HepG2 (cell line): ENCODE results near the gene TENM3. TPM values are rescaled to one million over a fixed set of nuclear protein-coding genes. Genes with fewer than 3 reads are reported as not detected.

Experiments
- ATAC-seq: fragments of 200-7000 bp; cut with Tn5 transposase; 3 replicates; pipeline ENCODE4 v1.9.1; 2020; ENCODE audit warnings: mild to moderate bottlenecking, moderate library complexity
- BruUV-seq: library from RNA; stranded (reverse); fragments of 400-500 nt; replicated peaks from 2 replicates; lab custom pipeline; 2021; lab: Mats Ljungman, UMichigan
- CTCF ChIA-PET: fragments of 300-600 bp; formaldehyde crosslinking; extraction: SDS; loops from one replicate; lab custom pipeline; 2021; ENCODE audit warnings: low total read pairs, inconsistent platforms, low intra/inter-chr PET ratio; lab: Yijun Ruan, JAX
- POLR2A ChIA-PET: fragments of 350-600 bp; sonication (Branson Sonifier 250); formaldehyde crosslinking; loops from one replicate; lab custom pipeline; 2020; ENCODE audit warnings: antibody characterized with exemption, inconsistent platforms; lab: Yijun Ruan, JAX
- DNase-seq: peaks from one replicate; pipeline ENCODE4 v3.0.0-alpha.2; 2015; ENCODE audit warnings: low spot score
- FAIRE-seq: peaks from 3 replicates; lab custom pipeline; 2011; peaks lifted over from hg19 to GRCh38; lab: Jason Lieb, UNC
- H2AFZ ChIP-seq: one replicate; pipeline ENCODE4 v1.6.1; 2011; ENCODE audit warnings: low read length, inconsistent platforms
- H3K27ac ChIP-seq: fragments of 300-600 bp; 3 replicates; pipeline ENCODE4 v1.8.0; 2011; ENCODE audit warnings: mixed run types, mild to moderate bottlenecking, mixed read lengths, low read length, inconsistent platforms; ENCODE audit not compliant: insufficient read depth; ENCODE audit errors: extremely low read length
- H3K27me3 ChIP-seq, 2 experiments: fragments of 200-600 bp in 1 of 2; 2 replicates in 1 of 2; 3 replicates in 1 of 2; pipeline versions ENCODE4 v1.6.0 to v1.8.0; 2011; ENCODE audit warnings: low read length in 2 of 2, mild to moderate bottlenecking in 2 of 2, moderate library complexity in 2 of 2, inconsistent platforms in 1 of 2; ENCODE audit not compliant: insufficient read depth in 2 of 2, control insufficient read depth in 1 of 2
- H3K36me3 ChIP-seq, 2 experiments: fragments of 200-600 bp in 1 of 2; replicated peaks in 1 of 2; 2 replicates in 1 of 2; 3 replicates in 1 of 2; pipeline versions ENCODE4 v1.5.1 to v1.8.0; 2011; ENCODE audit warnings: low read length in 2 of 2, inconsistent platforms in 1 of 2; ENCODE audit not compliant: insufficient read depth in 2 of 2, control insufficient read depth in 1 of 2
- H3K4me1 ChIP-seq: 2 replicates; pipeline ENCODE4 v1.5.1; 2012; ENCODE audit warnings: low read length, inconsistent platforms; ENCODE audit not compliant: insufficient read depth
- H3K4me2 ChIP-seq: 2 replicates; pipeline ENCODE4 v1.6.0; 2011; ENCODE audit warnings: low read depth, low read length, inconsistent platforms
- H3K4me3 ChIP-seq, 3 experiments: fragments of 200-600 bp in 1 of 3; sonication (generic), shearing (Covaris generic) in 1 of 3; replicated peaks in 1 of 3; 2 replicates each; pipeline ENCODE4 v1.5.1; 2011 to 2016; ENCODE audit warnings: low read length in 3 of 3, inconsistent platforms in 2 of 3, low read depth in 2 of 3, mild to moderate bottlenecking in 2 of 3, control low read depth in 1 of 3, mixed read lengths in 1 of 3; ENCODE audit not compliant: insufficient read depth in 1 of 3
- H3K79me2 ChIP-seq: one replicate; pipeline ENCODE4 v1.6.1; 2011; ENCODE audit warnings: low read length, inconsistent platforms; ENCODE audit not compliant: insufficient read depth
- H3K9ac ChIP-seq: 2 replicates; pipeline ENCODE4 v1.6.0; 2011; ENCODE audit warnings: mild to moderate bottlenecking, low read depth, low read length, inconsistent platforms; ENCODE audit not compliant: insufficient read depth
- H3K9me3 ChIP-seq: 2 replicates; pipeline ENCODE4 v1.5.1; 2012; ENCODE audit warnings: mild to moderate bottlenecking, low read length
- H4K20me1 ChIP-seq: 2 replicates; pipeline ENCODE4 v1.6.0; 2011; ENCODE audit warnings: inconsistent platforms, mild to moderate bottlenecking, low read length, moderate library complexity; ENCODE audit not compliant: insufficient read depth
- CREB1 ChIP-seq, 2 experiments: fragments of 450-650 bp in 1 of 2; IDR thresholded peaks; 2 replicates each; pipeline ENCODE4 v1.6.1; 2016 to 2017; ENCODE audit warnings: control low read depth in 1 of 2, mild to moderate bottlenecking in 1 of 2, missing compliant biosample characterization in 1 of 2, missing genetic modification characterization in 1 of 2
- CREB3 ChIP-seq: sonication (generic); formaldehyde crosslinking; IDR thresholded peaks from 2 replicates; pipeline ENCODE4 v1.5.0; 2020; ENCODE audit warnings: missing genetic modification reagents
- ELK4 ChIP-seq: sonication (generic); formaldehyde crosslinking; IDR thresholded peaks from 2 replicates; pipeline ENCODE4 v1.9.0; 2021; ENCODE audit warnings: missing genetic modification reagents, borderline replicate concordance
- ERF ChIP-seq: IDR thresholded peaks from 2 replicates; pipeline ENCODE4 v1.6.1; 2018; ENCODE audit warnings: missing biosample characterization, missing genetic modification reagents
- FOXA1 ChIP-seq, 2 experiments: fragments of 450-650 bp in 1 of 2; sonication (generic) in 1 of 2; formaldehyde crosslinking in 1 of 2; IDR thresholded peaks; 2 replicates each; pipeline versions ENCODE4 v1.4.0 to v1.6.1; 2016 to 2020; ENCODE audit warnings: missing genetic modification reagents in 1 of 2
- IKZF4 ChIP-seq: sonication (generic); formaldehyde crosslinking; IDR thresholded peaks from 2 replicates; pipeline ENCODE4 v1.5.1; 2020; ENCODE audit warnings: borderline replicate concordance, mild to moderate bottlenecking, low read depth, missing genetic modification reagents; ENCODE audit errors: not compliant biosample characterization
- IRF1 ChIP-seq: sonication (generic); formaldehyde crosslinking; IDR thresholded peaks from 2 replicates; pipeline ENCODE4 v1.4.0; 2020; ENCODE audit warnings: low read depth, mild to moderate bottlenecking, missing genetic modification reagents
- IRF2 ChIP-seq: IDR thresholded peaks from 2 replicates; pipeline ENCODE4 v1.6.1; 2018; ENCODE audit warnings: missing genetic modification reagents, missing compliant biosample characterization
- JDP2 ChIP-seq: sonication (generic); formaldehyde crosslinking; IDR thresholded peaks from 2 replicates; pipeline ENCODE4 v1.8.1; 2022; ENCODE audit warnings: missing genetic modification reagents, borderline replicate concordance
- KDM4B ChIP-seq: sonication (generic); formaldehyde crosslinking; IDR thresholded peaks from 2 replicates; pipeline ENCODE4 v1.4.0; 2020; ENCODE audit warnings: missing genetic modification reagents
- MTF1 ChIP-seq: sonication (generic); formaldehyde crosslinking; IDR thresholded peaks from 2 replicates; pipeline ENCODE4 v1.5.0; 2020; ENCODE audit warnings: missing genetic modification reagents
- NRL ChIP-seq: sonication (generic); formaldehyde crosslinking; IDR thresholded peaks from 2 replicates; pipeline ENCODE4 v1.5.0; 2020; ENCODE audit warnings: missing genetic modification reagents, mild to moderate bottlenecking, moderate library complexity, borderline replicate concordance
- POLR2A ChIP-seq, 2 experiments: IDR thresholded peaks; 2 replicates each; pipeline ENCODE4 v1.6.1; 2011; ENCODE audit warnings: low read depth in 2 of 2, low read length in 2 of 2, mild to moderate bottlenecking in 1 of 2, moderate library complexity in 1 of 2; ENCODE audit not compliant: insufficient read depth in 1 of 2
- ZFP36L1 ChIP-seq: sonication (generic); formaldehyde crosslinking; IDR thresholded peaks from 2 replicates; pipeline ENCODE4 v1.8.0; 2022; ENCODE audit warnings: mild to moderate bottlenecking, missing genetic modification reagents, moderate library complexity
- ZNF207 ChIP-seq: fragments of 450-650 bp; IDR thresholded peaks from 2 replicates; pipeline ENCODE4 v1.6.1; 2016; ENCODE audit warnings: antibody characterized with exemption, borderline replicate concordance
- ZNF564 ChIP-seq: sonication (generic); formaldehyde crosslinking; IDR thresholded peaks from 2 replicates; pipeline ENCODE4 v1.8.1; 2023; ENCODE audit warnings: mild to moderate bottlenecking, missing genetic modification reagents
- ZSCAN25 ChIP-seq: sonication (generic); formaldehyde crosslinking; IDR thresholded peaks from 2 replicates; pipeline ENCODE4 v1.8.0; 2022; ENCODE audit warnings: mild to moderate bottlenecking, missing genetic modification reagents
- WGBS: methylation state at CpG from one replicate; pipeline ENCODE4 v1.1.6; 2017; ENCODE audit warnings: low lambda C conversion rate; 5-methylcytosine and 5-hydroxymethylcytosine counted together
- in situ Hi-C: cut with HindIII; loops from 2 replicates; pipeline ENCODE4 v1.10.0; 2017; ENCODE audit warnings: low pct_unique_long_range_greater_than_20kb; ENCODE audit not compliant: extremely low pct_ligation_motif_present
- intact Hi-C: fragments of 100-400 bp; cut with micrococcal nuclease; formaldehyde crosslinking; loops from one replicate; pipeline ENCODE4 v1.10.0; 2022; ENCODE audit not compliant: unreplicated experiment
- polyA plus RNA-seq, 8 experiments: library from polyadenylated mRNA; depleted of rRNA in 3 of 8; stranded (reverse) in 7 of 8; unstranded in 1 of 8; fragments of >200 nt; fragmentation: Illumina TruSeq in 4 of 8; extraction: Trizol in 4 of 8; gene quantifications; 2 replicates each; pipeline versions ENCODE4 v1.2.1 to v1.2.3, GENCODE V29; 2011 to 2016; ENCODE audit warnings: low read depth in 4 of 8, missing spikeins in 1 of 8, mixed read lengths in 1 of 8; ENCODE audit not compliant: insufficient read depth in 1 of 8
- total RNA-seq, 5 experiments: library from RNA; depleted of rRNA; stranded (reverse); fragments of >200 nt; fragmentation: Illumina TruSeq; extraction: Trizol; gene quantifications; 2 replicates each; pipeline ENCODE4 v1.2.3, GENCODE V29; 2016; ENCODE audit warnings: low read depth in 1 of 5

TENM3 gene
- total and polyA plus RNA-seq, 2 of the 13 experiments (the other 11 are each of a cell fraction or from before 2014, with no cell fraction given) = 0.04 TPM; not detected in 1

GRCh38 chr4:182261651-182262223 is 18.5 kb downstream of the TENM3 start:
- H3K9me3 ChIP-seq = no peaks in the 10 kb centered on the region
- DNase-seq = no peak
- H3K4me2 ChIP-seq = no peak overlapping the region
- H4K20me1 ChIP-seq = no peaks in the 10 kb centered on the region
- H3K79me2 ChIP-seq = no peaks in the 10 kb centered on the region
- H3K27ac ChIP-seq = no peak overlapping the region
- BruUV-seq = no TSS peak
- 21% methylated on average over 6 of the region's 8 CpGs for WGBS
- no peaks in the 10 kb centered on the region for H3K36me3 ChIP-seq
- H3K9ac ChIP-seq = no peak overlapping the region
- in situ Hi-C loops = no loop called here
- intact Hi-C loops = no loop called here
- H3K4me3 ChIP-seq = no peak overlapping the region
- no peaks in the 10 kb centered on the region; a peak in 1 of 5 replicates for H3K27me3 ChIP-seq
- ChIA-PET POLR2A (no interaction called here), CTCF (no interaction called here)
- no peak overlapping the region for H2AFZ ChIP-seq
- TF ChIP-seq NRL (CRISPR knock-in tag) (no peak), ELK4 (CRISPR knock-in tag) (no peak), CREB1 (IDR thresholded peaks at IDR 0.05) (peak; percentile 47; the same call in 1 of the 2 replicates), CREB1 (CRISPR knock-in tag; IDR thresholded peaks at IDR 0.05) (no peak), FOXA1 (IDR thresholded peaks at IDR 0.05) (no peak), FOXA1 (CRISPR knock-in tag; IDR thresholded peaks at IDR 0.05) (no peak), ERF (no peak)
- TF ChIP-seq, all 625 proteins: peak for 1
- FAIRE-seq (no peak), ATAC-seq (no peak)
- H3K4me1 ChIP-seq = no peaks in the 10 kb centered on the region

- FAIRE-seq = no peak
- in situ Hi-C loops (no loop called here), intact Hi-C loops (no loop called here)
- Histone ChIP-seq H3K9ac (no peak overlapping the region), H3K4me1 (no peaks in the 10 kb centered on the region), H3K27me3 (no peaks in the 10 kb centered on the region; a peak in 1 of 5 replicates), H3K79me2 (no peaks in the 10 kb centered on the region), H3K4me2 (no peak overlapping the region), H3K4me3 (no peak overlapping the region), H3K27ac (no peak overlapping the region), H4K20me1 (no peaks in the 10 kb centered on the region), H3K36me3 (no peaks in the 10 kb centered on the region), H3K9me3 (no peaks in the 10 kb centered on the region), H2AFZ (no peak overlapping the region)
- no TSS peak for BruUV-seq
- ChIA-PET CTCF (no interaction called here), POLR2A (no interaction called here)
- no peak for DNase-seq
- 47% methylated on average over 10 of the region's 10 CpGs for WGBS
- no peak for ATAC-seq
- TF ChIP-seq KDM4B (CRISPR knock-in tag) (no peak), POLR2A (IDR thresholded peaks at IDR 0.05; ENCODE audit: insufficient read depth in 1 of 2, low read depth in 2 of 2, low read length in 2 of 2) (no peak), ZNF564 (CRISPR knock-in tag) (no peak), ZFP36L1 (CRISPR knock-in tag) (no peak), CREB3 (no peak), JDP2 (no peak), IRF2 (CRISPR knock-in tag) (no peak), ZSCAN25 (CRISPR knock-in tag) (no peak), MTF1 (no peak), IRF1 (CRISPR knock-in tag) (no peak), IKZF4 (CRISPR knock-in tag) (no peak), ZNF207 (no peak)
Measured at GRCh38 chr4:182263562-182263961, 20.4 kb downstream of the TENM3 start.
